Melanocyte of skin (primary cell): Measurements from ENCODE around the gene S1PR4. TPM values are rescaled to one million over a fixed set of nuclear protein-coding genes. Genes with fewer than 3 reads are reported as not detected.

Source experiments
- total RNA-seq, 2 donors: library from RNA; depleted of rRNA; stranded (reverse); fragments of >200 nt; gene quantifications; 2 replicates each; pipeline ENCODE4 v1.2.3, GENCODE V29; 2012

Gene S1PR4, protein sequence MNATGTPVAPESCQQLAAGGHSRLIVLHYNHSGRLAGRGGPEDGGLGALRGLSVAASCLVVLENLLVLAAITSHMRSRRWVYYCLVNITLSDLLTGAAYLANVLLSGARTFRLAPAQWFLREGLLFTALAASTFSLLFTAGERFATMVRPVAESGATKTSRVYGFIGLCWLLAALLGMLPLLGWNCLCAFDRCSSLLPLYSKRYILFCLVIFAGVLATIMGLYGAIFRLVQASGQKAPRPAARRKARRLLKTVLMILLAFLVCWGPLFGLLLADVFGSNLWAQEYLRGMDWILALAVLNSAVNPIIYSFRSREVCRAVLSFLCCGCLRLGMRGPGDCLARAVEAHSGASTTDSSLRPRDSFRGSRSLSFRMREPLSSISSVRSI
- total RNA-seq: under 1 TPM in 1 of 2 donors, not detected in 1; 0.33 TPM

DNA sequence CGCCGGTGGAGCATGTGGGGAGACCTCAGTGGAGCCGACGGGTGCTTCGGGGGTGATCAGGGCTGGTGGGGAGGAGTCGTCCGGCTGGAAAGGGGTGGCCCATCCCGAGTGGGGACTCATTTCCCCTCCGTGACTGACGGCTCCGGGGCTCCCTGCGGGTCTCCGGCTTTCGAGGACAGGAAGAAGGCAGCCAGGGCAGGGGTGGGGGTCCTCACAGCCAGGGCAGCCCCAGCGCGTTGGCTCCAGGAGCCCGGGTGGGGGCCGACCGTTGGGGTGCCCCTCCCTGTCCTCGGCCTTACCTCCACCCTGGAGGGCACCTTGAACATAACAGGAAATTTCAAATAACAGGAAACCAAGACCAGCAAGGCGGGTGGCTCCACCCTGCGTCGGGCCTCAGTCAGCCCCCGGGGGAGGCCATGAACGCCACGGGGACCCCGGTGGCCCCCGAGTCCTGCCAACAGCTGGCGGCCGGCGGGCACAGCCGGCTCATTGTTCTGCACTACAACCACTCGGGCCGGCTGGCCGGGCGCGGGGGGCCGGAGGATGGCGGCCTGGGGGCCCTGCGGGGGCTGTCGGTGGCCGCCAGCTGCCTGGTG lies at the start of gene S1PR4:
Gene S1PR4, plus strand, starts transcription at position 393 of the 596 bp plus-strand sequence. Its CDS starts 24 bp downstream, at position 417.

DNA sequence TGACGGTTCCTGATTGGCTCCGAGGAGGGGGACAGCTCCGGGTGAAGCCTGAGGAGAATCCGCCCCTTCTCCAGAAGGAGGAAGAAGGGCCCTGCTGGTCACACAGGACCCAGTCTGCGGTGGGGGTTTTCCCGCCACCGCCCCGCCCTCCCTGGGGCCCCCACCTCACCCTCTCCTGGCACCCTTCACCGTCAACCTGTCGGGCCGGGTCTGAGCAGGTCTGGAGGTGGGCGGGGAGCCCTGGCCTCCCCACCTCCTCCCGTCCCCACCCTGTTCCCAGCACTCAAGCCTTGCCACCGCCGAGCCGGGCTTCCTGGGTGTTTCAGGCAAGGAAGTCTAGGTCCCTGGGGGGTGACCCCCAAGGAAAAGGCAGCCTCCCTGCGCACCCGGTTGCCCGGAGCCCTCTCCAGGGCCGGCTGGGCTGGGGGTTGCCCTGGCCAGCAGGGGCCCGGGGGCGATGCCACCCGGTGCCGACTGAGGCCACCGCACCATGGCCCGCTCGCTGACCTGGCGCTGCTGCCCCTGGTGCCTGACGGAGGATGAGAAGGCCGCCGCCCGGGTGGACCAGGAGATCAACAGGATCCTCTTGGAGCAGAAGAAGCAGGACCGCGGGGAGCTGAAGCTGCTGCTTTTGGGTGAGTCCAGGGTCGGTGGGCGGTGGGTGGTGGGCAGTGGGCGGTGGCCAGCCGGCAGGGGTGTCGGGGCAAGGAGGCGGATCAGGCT lies 42.4 kb upstream of the S1PR4 start, which contains the start of gene GNA15:
Gene GNA15, plus strand, starts transcription at position 73 of the 723 bp plus-strand sequence. Its CDS starts 418 bp downstream, at position 491.

DNA sequence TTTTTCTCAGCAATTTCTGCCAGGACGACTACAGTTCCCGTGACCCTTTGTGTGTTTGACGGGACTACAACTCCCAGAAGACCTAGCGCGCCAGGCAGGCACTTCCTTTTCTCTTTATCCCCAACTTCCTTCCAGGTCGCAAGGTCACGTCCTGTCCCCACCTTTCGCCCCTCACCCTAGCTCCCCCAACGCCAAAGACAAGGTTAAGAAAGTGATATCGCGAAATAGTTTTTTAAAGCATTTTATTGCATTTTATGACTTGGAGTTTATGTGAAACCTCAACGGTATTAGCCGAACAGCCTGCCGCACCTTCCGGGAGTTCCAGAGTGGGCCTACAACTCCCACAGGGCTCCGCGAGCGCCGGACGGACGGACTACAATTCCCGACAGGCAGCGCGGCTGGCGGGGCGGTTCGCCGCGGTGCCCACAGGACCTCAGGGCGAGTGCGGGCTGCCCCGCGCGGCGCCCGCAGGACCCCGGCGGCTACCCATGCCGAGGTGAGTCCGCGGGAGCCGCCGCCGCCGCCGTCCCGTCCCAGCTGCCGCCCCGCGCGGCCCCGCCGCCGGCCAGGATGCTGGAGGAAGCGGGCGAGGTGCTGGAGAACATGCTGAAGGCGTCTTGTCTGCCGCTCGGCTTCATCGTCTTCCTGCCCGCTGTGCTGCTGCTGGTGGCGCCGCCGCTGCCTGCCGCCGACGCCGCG lies 7.0 kb downstream of the S1PR4 start, which contains the start of gene NCLN:
Gene NCLN, plus strand, starts transcription at position 470 of the 699 bp plus-strand sequence. Its CDS starts 101 bp downstream, at position 571.

DNA sequence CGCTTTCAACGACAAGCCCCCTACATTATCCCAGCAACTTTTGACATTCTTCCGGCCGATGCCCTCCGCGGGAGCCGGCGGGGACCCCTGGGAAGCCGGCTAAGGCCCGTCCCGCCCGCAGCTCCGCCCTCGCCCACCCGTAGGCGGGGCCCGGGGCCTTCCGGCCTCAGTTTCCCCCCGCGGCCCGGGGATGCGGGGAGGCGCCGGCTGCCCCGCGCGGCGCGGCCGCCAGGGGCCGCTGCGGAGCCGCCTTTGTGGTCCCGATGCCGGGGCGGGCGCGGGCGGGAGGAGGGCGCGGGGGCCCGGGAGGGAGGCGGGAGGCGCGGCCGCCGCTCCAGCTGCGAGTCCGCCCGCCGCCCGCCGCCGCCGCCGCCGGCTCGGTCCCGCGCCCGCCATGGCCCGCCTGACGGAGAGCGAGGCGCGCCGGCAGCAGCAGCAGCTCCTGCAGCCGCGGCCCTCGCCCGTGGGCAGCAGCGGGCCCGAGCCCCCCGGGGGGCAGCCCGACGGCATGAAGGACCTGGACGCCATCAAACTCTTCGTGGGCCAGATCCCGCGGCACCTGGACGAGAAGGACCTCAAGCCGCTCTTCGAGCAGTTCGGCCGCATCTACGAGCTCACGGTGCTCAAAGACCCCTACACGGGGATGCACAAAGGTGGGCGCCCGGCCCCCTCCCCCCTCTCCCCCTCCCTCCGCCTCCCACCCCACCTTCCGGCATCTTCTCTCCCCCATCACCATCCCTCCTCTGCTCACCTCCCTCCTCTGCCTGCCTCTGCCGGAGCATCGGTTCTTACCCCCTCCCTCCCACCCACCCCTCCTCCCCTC lies 46.0 kb downstream of the S1PR4 start, which contains the start of gene CELF5:
Gene CELF5, plus strand, starts transcription at position 316 of the 823 bp plus-strand sequence. Its CDS starts 79 bp downstream, at position 395.

Other genes with a start within 250 kb of the S1PR4 start
- 1 to 10 TPM; 3.1 to 4.3 TPM for gene ZNF77, start 233.8 kb upstream of the S1PR4 start, total RNA-seq
- 1 to 10 TPM; 2.7 to 2.8 TPM for gene TLE6, start 201.2 kb upstream of the S1PR4 start, total RNA-seq
- gene TLE2, start 149.5 kb upstream of the S1PR4 start, total RNA-seq: 1 to 10 TPM in 1 of 2 donors, under 1 TPM in 1; 0.33 to 1.0 TPM
- gene TLE5, start 116.3 kb upstream of the S1PR4 start, total RNA-seq: 100 to 1,000 TPM; 176 to 211 TPM
- 10 to 100 TPM; 68.1 to 73.6 TPM for gene GNA11, start 84.4 kb upstream of the S1PR4 start, total RNA-seq
- 1 to 10 TPM in 1 of 2 donors, not detected in 1; 2.1 TPM for gene GNA15, start 42.7 kb upstream of the S1PR4 start, total RNA-seq
- 10 to 100 TPM; 60.6 to 92.9 TPM for gene NCLN, start 7.2 kb downstream of the S1PR4 start, total RNA-seq
- gene CELF5, start 45.9 kb downstream of the S1PR4 start, total RNA-seq: not detected
- gene NFIC, start 187.8 kb downstream of the S1PR4 start, total RNA-seq: 10 to 100 TPM; 32.7 to 39.6 TPM